Left lung (tissue), 14 donors: ENCODE results near the gene EOGT. TPM values are rescaled to one million over a fixed set of nuclear protein-coding genes. Genes with fewer than 3 reads are reported as not detected.

Experiments used
- ATAC-seq: fragments of 200-7000 bp; cut with Tn5 transposase; one replicate; pipeline ENCODE4 v1.9.1; 2020; ENCODE audit warnings: moderate library complexity
- DNase-seq, 4 donors: peaks; one replicate each; pipeline ENCODE4 v3.0.0-alpha.2; 2013 to 2020
- H3K27ac ChIP-seq, 2 donors: fragments of 200-600 bp; sonication (generic) in 1 of 2; one replicate each; pipeline versions ENCODE4 v1.5.0 to v1.8.0; 2020 to 2021
- H3K27me3 ChIP-seq, 2 donors: fragments of 200-600 bp; sonication (generic) in 1 of 2; one replicate each; pipeline versions ENCODE4 v1.5.0 to v1.8.0; 2020 to 2021
- H3K36me3 ChIP-seq, 2 donors: fragments of 200-600 bp; sonication (generic) in 1 of 2; one replicate each; pipeline versions ENCODE4 v1.5.0 to v1.8.0; 2020 to 2021
- H3K4me1 ChIP-seq, 2 donors: fragments of 200-600 bp; one replicate each; pipeline ENCODE4 v1.8.0; 2021
- H3K4me3 ChIP-seq, 2 donors: fragments of 200-600 bp; sonication (generic) in 1 of 2; one replicate each; pipeline versions ENCODE4 v1.5.0 to v1.8.0; 2020 to 2021; ENCODE audit warnings: mild to moderate bottlenecking in 1 of 2
- H3K9me3 ChIP-seq, 2 donors: fragments of 200-600 bp; sonication (generic) in 1 of 2; one replicate each; pipeline versions ENCODE4 v1.5.0 to v1.8.0; 2020 to 2021
- intact Hi-C, 2 donors: fragments of 100-400 bp; cut with DNase I; formaldehyde crosslinking; loops; one replicate each; pipeline versions ENCODE4 v1.11.2 to v1.14.2; 2022
- long read RNA-seq, 12 donors: library from polyadenylated mRNA in 2 of 12; unstranded in 2 of 12; transcript quantifications; one replicate each; pipeline ENCODE4 v2.0.0 and lab custom pipeline, GENCODE V29; 2019 to 2026
- polyA plus RNA-seq, 6 donors: library from polyadenylated mRNA; unstranded; fragments of 120-200 nt; gene quantifications; one replicate each; pipeline ENCODE4 v1.2.1, GENCODE V29; 2013; ENCODE audit not compliant: insufficient read length in 6 of 6
- total RNA-seq, 2 donors: library from RNA; stranded (reverse); fragmentation: NEBNext Ultra II Directional; extraction: Animal tissue kit (Norgen Biotek cat#: 25700); gene quantifications; one replicate each; pipeline ENCODE4 v1.2.1, GENCODE V29; 2021
- TF ChIP-seq, protein P1 (sequence below), 2 donors: fragments of 200-600 bp; sonication (generic) in 1 of 2; IDR thresholded peaks; one replicate each; pipeline versions ENCODE4 v1.5.0 to v1.8.0; 2021; ENCODE audit warnings: antibody characterized with exemption in 2 of 2
- donor health status: DM: no; HTN: yes; CAD: no.
- donor health status: DM: no; HTN: no; CAD: no.

EOGT gene
- total RNA-seq = 10 to 100 TPM; 27.9 to 32.6 TPM
- polyA plus RNA-seq = 10 to 100 TPM; 38.6 to 58.0 (median 41.9) TPM
- long read RNA-seq, donor 1, full-length matches to known transcripts = 25 of 33 reads
- long read RNA-seq, donor 1, partial matches to known transcripts = 8 of 33 reads
- long read RNA-seq, donor 1, other reads (novel, unspliced or antisense) = 0 of 33 reads
- long read RNA-seq, donor 2, full-length matches to known transcripts = 28 of 33 reads
- long read RNA-seq, donor 2, partial matches to known transcripts = 5 of 33 reads
- long read RNA-seq, donor 2, other reads (novel, unspliced or antisense) = 0 of 33 reads
- long read RNA-seq, donor 3, transcript EOGT-210 (1 exons, 1,931 nt) = major isoform, 7 of 7 reads
- long read RNA-seq, donor 3, partial matches to known transcripts = 0 of 7 reads
- long read RNA-seq, donor 3, other reads (novel, unspliced or antisense) = 0 of 7 reads
- long read RNA-seq, donor 4, partial matches to known transcripts = 0 of 1 reads
- long read RNA-seq, donor 4, other reads (novel, unspliced or antisense) = 1 of 1 reads
- long read RNA-seq, donor 5, full-length matches to known transcripts = 11 of 11 reads
- long read RNA-seq, donor 5, partial matches to known transcripts = 0 of 11 reads
- long read RNA-seq, donor 5, other reads (novel, unspliced or antisense) = 0 of 11 reads
- long read RNA-seq, donor 6, transcript EOGT-210 (1 exons, 1,931 nt) = major isoform, 10 of 10 reads
- long read RNA-seq, donor 6, partial matches to known transcripts = 0 of 10 reads
- long read RNA-seq, donor 6, other reads (novel, unspliced or antisense) = 0 of 10 reads
- long read RNA-seq, donor 7, transcript EOGT-210 (1 exons, 1,931 nt) = major isoform, 7 of 7 reads
- long read RNA-seq, donor 7, partial matches to known transcripts = 0 of 7 reads
- long read RNA-seq, donor 7, other reads (novel, unspliced or antisense) = 0 of 7 reads
- long read RNA-seq, donor 8, transcript EOGT-210 (1 exons, 1,931 nt) = major isoform, 38 of 39 reads
- long read RNA-seq, donor 8, partial matches to known transcripts = 0 of 39 reads
- long read RNA-seq, donor 8, other reads (novel, unspliced or antisense) = 0 of 39 reads
- long read RNA-seq, donor 9 = 0 reads
- long read RNA-seq, donor 10, partial matches to known transcripts = 2 of 4 reads
- long read RNA-seq, donor 10, other reads (novel, unspliced or antisense) = 1 of 4 reads
- long read RNA-seq, donor 11, full-length matches to known transcripts = 4 of 4 reads
- long read RNA-seq, donor 11, partial matches to known transcripts = 0 of 4 reads
- long read RNA-seq, donor 11, other reads (novel, unspliced or antisense) = 0 of 4 reads
- long read RNA-seq, donor 12, transcript EOGT-210 (1 exons, 1,931 nt) = major isoform, 20 of 20 reads
- long read RNA-seq, donor 12, partial matches to known transcripts = 0 of 20 reads
- long read RNA-seq, donor 12, other reads (novel, unspliced or antisense) = 0 of 20 reads

DNA sequence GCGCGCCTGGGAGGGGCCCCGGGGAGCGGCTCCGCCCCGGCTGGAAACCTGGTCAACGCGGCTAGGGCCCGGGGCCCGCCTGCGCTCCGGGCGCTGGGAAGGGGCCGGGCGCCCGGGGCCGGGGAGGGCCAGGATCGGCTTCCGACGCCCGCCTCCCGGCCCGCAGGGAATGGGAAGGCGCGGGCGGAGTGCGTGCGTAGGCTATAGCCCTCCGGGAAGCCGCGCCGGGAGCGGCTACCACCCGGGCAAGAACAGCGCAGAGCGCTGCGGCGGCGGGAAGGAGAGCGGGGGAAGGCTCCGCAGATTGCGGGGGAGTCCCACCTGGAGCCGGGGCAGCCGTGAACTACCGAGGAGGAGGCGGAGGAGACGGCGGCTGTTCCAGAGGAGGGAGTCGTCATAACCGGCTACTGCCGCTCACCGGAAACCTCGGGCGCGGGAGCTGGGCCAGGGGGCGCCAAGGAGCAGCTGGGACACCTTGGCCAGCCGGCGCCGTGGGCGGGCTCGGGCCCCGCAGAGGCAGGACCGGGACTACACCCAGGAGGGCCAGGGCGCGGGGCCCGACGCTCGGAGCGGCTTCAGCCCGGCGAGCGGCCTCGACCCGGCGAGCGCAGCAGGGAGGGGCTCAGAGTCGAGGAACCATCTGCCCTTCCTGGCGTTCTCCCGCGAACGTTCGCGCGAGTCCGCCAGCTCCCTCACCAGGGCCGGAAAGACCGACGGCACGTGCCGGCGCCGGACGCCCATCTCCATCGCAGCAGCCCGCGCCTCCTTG is at the start of gene EOGT:
Gene EOGT (minus strand): TSS at position 432 of the 769 bp plus-strand sequence. CDS start 3,838 bp downstream, outside the sequence.
- TF ChIP-seq, protein P1, sequence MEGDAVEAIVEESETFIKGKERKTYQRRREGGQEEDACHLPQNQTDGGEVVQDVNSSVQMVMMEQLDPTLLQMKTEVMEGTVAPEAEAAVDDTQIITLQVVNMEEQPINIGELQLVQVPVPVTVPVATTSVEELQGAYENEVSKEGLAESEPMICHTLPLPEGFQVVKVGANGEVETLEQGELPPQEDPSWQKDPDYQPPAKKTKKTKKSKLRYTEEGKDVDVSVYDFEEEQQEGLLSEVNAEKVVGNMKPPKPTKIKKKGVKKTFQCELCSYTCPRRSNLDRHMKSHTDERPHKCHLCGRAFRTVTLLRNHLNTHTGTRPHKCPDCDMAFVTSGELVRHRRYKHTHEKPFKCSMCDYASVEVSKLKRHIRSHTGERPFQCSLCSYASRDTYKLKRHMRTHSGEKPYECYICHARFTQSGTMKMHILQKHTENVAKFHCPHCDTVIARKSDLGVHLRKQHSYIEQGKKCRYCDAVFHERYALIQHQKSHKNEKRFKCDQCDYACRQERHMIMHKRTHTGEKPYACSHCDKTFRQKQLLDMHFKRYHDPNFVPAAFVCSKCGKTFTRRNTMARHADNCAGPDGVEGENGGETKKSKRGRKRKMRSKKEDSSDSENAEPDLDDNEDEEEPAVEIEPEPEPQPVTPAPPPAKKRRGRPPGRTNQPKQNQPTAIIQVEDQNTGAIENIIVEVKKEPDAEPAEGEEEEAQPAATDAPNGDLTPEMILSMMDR (IDR thresholded peaks at IDR 0.05) = peak; percentile 42 to 51
- H3K27me3 ChIP-seq = no peaks in the 10 kb centered on the region
- ATAC-seq = peak; percentile 93
- H3K27ac ChIP-seq = peak within 1 kb of the TSS; percentile 96 to 98
- intact Hi-C loops = no loop called here
- peaks cover 3 to 38% of the 10 kb centered on the region in 2 donors for H3K4me1 ChIP-seq
- H3K4me3 ChIP-seq = peak within 1 kb of the TSS; percentile 71
- DNase-seq = peak; percentile 83 to 98 (median 89)
- H3K36me3 ChIP-seq = peaks cover 0 to 12% of the 10 kb centered on the region in 2 donors
- no peaks in the 10 kb centered on the region for H3K9me3 ChIP-seq

DNA sequence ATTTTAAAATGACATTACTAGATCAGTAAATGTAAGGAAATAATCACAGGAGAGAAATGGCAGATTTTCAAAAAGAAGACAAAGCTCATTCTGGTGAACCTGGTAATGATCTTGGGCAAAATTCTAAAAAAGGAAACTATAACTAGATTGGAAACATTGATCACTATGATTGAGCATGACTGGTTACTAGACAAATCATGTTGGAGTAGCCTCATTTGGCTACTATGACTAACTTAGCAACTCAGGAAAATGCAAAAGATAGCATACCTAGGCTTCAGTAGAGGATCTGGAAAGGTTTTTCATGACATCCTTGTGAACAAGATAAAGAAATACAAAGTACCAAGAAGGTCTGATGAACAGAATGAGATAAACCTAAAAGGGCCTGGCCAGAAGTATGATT is 46.2 kb upstream of the EOGT start:
- H3K36me3 ChIP-seq = peaks cover 0 to 69% of the 10 kb centered on the region in 2 donors
- TF ChIP-seq, protein P1 (IDR thresholded peaks at IDR 0.05) = no peak
- DNase-seq = no peak

DNA sequence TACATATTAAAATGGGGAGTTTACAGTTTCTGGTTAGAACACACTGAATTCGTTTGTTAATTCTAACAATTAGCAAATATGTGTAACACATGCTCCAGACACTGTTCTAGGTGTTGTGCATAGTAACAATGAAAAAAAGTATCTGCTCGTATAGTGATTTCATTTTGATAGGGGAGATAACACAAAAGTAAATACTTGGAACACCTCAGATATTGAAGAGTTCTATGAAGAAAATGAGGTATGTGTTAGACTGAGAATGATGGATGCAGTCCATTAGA is 45.4 kb upstream of the EOGT start:
- ATAC-seq (no peak), DNase-seq (no peak)
- no peak overlapping the region for H3K4me3 ChIP-seq
- peaks cover 0 to 77% of the 10 kb centered on the region in 2 donors for H3K36me3 ChIP-seq
- H3K27ac ChIP-seq = peak overlapping the region in 1 of 2 donors; percentile 50
- H3K4me1 ChIP-seq = no peaks in the 10 kb centered on the region
- H3K9me3 ChIP-seq = no peaks in the 10 kb centered on the region
- intact Hi-C loops = no loop called here
- TF ChIP-seq, protein P1 (IDR thresholded peaks at IDR 0.05) = no peak
- no peaks in the 10 kb centered on the region for H3K27me3 ChIP-seq

More for the DNA sequence above, 46.2 kb upstream of the EOGT start:
- H3K4me1 ChIP-seq = no peaks in the 10 kb centered on the region
- no peak overlapping the region for H3K4me3 ChIP-seq
- no peaks in the 10 kb centered on the region for H3K27me3 ChIP-seq
- H3K9me3 ChIP-seq = no peaks in the 10 kb centered on the region
- H3K27ac ChIP-seq = no peak overlapping the region
- ATAC-seq = no peak
- intact Hi-C loops = no loop called here

DNA sequence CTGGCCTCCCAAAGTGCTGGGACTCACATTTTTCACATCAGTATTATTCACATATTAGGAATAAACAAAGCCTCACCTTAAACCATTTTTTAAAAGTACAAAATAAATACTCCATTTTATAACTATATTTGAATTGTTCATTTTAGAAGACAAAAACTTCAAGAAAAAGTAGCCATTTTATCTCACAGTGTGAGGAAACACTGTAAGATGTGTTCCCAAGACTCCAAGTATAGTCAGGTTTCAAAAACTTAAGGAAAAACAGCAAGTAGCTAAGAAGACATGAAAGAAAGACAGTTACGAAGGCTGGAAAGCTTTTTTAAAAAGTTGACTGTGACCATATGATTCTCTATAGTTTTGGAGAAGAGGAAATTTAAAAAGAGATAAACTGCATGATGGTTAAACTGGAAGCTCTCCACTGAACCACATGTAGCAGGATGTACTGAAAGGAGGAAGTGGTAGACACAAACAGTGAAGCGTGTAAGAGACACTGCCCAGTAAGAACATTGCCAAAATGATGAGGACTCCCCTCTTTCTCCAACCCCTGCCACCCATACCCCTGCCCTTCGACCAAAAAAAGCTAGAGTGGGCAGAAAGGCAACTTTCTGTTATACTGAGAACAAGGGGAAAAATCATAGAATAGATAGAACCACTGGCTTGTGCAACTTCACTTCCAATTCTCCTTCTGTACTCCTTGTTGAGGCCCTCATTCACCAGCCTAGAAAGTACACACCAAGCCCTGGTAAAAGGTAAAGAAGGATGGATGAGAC is 44.9 kb upstream of the EOGT start:
- Histone ChIP-seq H3K27ac (peak overlapping the region in 1 of 2 donors; percentile 50), H3K27me3 (no peaks in the 10 kb centered on the region), H3K9me3 (no peaks in the 10 kb centered on the region), H3K4me1 (no peaks in the 10 kb centered on the region), H3K36me3 (peaks cover 0 to 81% of the 10 kb centered on the region in 2 donors), H3K4me3 (no peak overlapping the region)
- peak; percentile 36 for ATAC-seq
- DNase-seq = no peak
- TF ChIP-seq, protein P1 (IDR thresholded peaks at IDR 0.05) = no peak
- intact Hi-C loops = no loop called here
